ENCODE data around the gene NEK9. TPM values are rescaled to one million over a fixed set of nuclear protein-coding genes. Genes with fewer than 3 reads are reported as not detected.
"Not testable (repeated sequence)": the region's sequence is repeated elsewhere in the genome, so short reads cannot be mapped to it uniquely, and the experiment has no call there.

The NEK9 gene
- polyA plus RNA-seq, 1 donor, result 90.4 TPM

DNA sequence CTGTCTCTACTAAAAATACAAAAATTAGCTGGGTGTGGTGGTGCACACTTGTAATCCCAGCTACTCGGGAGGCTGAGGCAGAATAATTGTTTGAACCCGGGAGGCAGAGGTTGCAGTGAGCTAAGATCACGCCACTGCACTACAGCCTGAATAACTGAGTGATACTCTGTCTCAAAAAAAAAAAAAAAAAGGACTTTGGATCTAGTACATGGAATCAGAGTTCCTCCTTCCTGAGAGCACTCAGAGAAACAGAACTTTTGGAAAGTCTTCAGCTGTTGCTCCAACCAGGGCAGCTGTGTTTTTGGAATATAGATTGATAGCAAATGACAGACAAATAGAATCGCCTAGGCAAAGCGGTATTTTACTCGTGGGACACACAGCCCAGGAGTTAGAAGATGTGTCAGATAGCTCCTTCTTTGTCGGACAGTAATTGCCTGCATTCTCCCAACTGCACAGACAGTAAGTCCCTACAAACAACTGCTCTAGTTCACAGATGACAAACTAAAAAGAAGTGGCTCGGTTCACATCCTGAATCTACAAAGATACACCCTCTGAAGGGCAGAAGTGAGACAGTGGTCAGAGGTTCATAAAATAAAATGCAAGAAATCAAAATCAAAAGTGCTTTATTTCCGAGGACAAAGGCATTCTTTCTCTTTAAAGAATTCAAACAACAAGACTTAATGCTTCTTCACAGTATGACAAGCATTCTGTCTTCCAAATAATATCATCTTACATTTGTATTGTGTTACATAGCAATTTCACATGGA, 17.1 kb upstream of the NEK9 start:
- no peak for DNase-seq

DNA sequence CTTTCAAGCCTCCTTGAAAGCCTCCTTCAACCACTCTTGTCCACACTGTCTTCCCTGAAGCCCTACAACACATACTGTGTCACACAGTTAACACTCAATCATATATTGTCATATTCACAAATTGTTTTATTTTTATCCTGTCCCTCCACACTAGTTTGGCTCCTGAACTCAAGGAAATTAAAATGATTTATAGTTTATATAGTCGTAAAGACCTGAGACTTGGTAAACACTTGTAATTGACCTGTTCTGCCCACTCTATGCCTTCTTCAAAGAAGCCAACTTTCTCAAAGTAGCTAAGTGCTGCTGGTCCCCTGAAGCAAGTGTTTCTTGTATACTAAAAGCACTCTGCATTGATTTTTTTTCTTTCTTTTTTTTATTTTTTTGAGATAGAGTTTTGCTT, 15.6 kb upstream of the NEK9 start:
- no peak for DNase-seq

- DNase-seq, result no peak
Measured at GRCh38 chr14:75141967-75142366, 15.1 kb upstream of the NEK9 start.

- no peak for DNase-seq
Measured at GRCh38 chr14:75141062-75141461, 14.2 kb upstream of the NEK9 start.

DNA sequence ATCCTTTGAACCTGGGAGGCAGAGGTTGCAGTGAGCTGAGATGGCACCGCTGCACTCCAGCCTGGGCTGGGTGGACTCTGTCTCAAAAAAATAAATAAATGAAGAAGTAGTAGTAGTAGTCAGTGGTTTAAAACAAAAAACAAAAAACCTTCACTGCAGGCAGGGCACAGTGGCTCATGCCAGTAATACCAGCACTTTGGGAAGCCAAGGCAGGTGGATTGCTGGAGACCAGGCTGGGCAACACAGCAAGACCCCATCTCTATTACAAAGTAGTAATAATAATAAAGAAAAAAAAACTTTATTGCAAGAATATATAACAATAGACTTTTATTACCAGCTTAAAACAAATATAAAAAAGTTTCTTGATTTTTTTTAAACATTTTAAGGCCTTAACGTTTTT, 13.8 kb upstream of the NEK9 start:
- no peak for DNase-seq

DNA sequence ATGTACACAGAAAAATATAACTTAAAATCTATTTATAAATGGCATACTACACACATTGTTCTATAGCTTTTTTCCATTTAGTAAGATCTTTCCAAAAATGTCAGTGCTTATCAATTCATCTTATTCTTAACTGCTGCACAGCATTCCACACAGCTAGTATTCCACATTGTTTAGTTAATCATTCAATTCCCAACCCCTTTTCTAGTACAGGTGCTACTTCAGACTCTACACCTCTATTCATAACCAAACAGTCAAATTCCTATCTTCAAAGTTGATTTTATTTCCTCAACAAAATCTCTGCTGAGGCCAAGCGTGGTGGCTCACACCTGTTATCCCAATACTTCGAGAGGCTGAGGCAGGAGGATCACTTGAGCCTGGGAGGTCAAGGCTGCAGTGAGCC, 12.3 kb upstream of the NEK9 start:
- DNase-seq, result no peak

GRCh38 chr14:75138492-75138891, 11.6 kb upstream of the NEK9 start:
- DNase-seq, result no peak

DNA sequence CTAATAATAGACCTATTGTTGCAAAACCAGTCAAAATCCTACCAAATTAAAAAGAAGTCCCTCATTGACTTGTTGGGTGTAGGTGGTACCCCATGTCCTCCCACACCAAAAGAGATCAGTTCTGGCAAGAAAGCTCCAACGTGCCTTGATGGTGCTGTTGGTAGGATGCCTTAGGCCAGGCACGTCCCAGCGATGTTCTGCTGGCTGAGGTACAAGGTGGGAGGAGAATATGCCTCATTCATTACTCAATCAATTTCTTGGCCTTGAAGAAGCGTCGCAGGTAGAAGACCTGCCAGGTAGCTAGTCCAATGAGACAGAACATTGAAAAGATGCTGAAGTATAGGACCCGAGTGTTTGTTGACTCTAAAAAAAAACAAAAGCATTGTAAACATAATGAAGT, 7.8 kb upstream of the NEK9 start:
- no peak for DNase-seq

DNA sequence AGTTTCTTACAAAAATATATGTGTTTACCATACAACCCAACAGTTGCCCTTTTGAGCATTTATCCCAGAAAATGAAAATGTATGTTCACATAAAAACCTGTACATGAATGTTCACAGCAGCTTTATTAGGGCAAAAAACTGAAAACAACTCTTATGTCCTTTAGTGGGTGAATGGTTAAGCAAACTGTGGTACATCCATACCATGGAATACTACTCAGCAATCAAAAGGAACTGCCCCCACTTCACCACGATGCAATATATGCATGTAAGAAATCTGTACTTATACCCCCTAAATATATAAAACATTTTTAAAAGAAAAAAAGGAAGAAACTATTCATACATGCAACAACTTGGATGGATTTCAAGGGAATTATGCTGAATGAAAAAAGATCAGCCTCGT, 6.7 kb upstream of the NEK9 start:
- no peak for DNase-seq

GRCh38 chr14:75132382-75133086, 5.7 kb upstream of the NEK9 start:
- DNase-seq, result peak; percentile 77

- DNase-seq, result no peak
Measured at GRCh38 chr14:75128596-75128990, 1.7 kb upstream of the NEK9 start.

- DNase-seq, result no peak
Measured at GRCh38 chr14:75127903-75128595, 1.2 kb upstream of the NEK9 start.

GRCh38 chr14:75127474-75127820, 599 bp upstream of the NEK9 start:
- DNase-seq, result not testable (repeated sequence)

DNA sequence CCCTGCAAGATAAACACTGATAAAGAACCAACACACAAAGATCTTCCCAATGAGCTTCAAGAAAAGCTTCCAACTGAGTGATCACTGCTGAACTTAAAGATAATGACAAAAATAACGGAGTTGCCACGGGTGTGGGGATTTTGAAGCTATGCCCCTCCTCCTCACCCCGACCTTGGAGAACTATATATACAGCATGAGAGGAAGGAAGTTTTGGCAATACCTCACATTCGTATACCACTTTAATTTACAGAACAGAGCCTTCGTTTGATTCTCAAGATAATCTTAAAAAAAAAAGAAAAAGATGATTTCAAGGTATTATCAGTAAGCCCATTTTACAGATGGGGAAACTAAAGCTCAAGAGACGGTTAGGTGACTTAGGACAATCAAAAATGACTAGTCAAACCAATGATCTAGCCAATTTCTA, 715 bp downstream of the NEK9 start:
- no peak for DNase-seq

GRCh38 chr14:75125617-75126016, 1.2 kb downstream of the NEK9 start:
- no peak for DNase-seq

DNA sequence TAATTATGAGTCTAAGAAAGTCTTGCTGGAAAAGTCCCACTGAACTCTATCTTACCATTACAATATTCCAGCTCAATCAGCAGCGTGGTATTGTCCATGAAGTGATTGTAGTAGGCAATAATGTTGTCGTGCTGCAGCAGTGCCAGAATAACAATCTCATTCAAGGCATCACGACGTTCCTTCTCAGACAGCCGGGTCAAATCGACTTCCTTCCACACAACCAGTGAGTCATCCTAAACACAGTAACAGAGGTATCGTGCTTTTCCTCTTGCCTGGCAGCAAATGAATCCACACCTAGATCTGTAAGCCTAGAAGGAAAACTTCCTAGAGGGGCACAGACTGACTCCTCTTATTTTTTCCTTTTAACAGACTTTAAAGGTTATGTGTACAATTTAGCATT, 2.9 kb downstream of the NEK9 start:
- no peak for DNase-seq

- no peak for DNase-seq
Measured at GRCh38 chr14:75121552-75121951, 5.3 kb downstream of the NEK9 start.

GRCh38 chr14:75120541-75121291, 6.1 kb downstream of the NEK9 start:
- no peak for DNase-seq

DNA sequence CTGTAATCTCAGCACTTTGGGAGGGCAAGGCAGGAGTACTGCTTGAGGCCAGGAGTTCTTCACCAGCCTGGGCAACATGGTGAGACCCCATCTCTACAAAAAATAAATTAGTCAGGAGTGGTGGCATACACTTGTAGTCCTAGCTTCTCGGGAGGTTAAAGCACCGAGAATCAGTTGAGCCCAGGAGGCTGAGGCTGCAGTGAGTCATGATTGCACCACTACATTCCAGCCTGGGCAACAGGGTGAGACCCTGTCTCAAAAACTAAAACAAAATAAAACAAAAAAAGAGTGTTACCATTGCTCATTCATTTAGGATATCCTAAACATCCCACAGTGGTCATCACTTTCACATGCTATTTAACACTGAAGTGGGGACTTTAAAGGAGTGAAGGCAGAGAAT, 7.8 kb downstream of the NEK9 start:
- DNase-seq, result no peak

DNA sequence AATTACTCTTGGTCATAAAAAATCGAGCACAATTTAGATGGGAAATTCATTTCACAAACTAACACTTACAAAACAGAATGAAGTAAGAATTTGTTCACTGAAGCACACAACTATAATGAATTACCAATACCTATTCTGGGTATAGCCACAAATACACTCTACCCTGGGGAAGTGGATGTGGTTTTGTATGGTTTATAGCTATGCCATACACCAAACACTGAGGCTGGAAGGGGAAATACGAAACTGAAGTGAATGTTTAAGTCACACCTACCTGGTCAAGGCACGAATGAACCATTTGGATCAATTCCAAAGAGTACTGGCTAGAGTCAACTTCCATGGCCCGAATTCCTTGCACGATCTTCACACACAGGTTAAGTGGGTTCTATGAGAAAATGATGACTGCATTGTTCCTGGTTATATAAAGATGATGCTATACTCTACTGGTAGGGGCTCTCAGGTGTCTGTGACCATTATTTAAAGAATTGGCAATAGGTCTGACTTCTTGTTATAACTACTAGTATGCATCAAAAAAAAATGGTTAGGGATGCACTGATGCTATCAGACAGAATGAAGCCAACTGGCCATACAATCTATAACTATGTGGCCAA, 12.8 kb downstream of the NEK9 start:
- DNase-seq, result no peak

GRCh38 chr14:75109877-75110276, 17.0 kb downstream of the NEK9 start:
- DNase-seq, result no peak

GRCh38 chr14:75107186-75107585, 19.7 kb downstream of the NEK9 start:
- no peak for DNase-seq

DNA sequence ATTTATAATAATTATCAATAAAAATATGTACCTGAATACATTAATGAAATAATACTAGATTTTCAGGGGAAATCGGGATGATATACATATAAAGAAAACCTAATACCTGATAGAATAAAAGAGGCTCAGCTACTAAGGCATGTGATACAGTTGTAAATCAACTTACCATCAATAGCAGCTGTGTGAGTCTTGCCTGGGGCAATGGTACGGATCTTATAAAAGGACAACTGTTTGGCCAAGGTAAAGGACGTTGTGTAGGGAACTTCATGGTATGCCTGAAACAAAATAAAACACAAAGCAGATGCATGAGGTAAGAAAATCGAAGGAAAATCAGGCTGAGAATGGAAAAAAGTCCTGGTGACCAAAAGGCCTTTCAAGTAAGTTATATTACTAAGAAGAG, 25.4 kb downstream of the NEK9 start:
- DNase-seq, result no peak
